Measurements from ENCODE around the gene POLR2M. TPM values are rescaled to one million over a fixed set of nuclear protein-coding genes. Genes with fewer than 3 reads are reported as not detected.

Gene POLR2M
- total RNA-seq, 1 donor from 2014 or later: 53.6 TPM

GRCh38 chr15:57697588-57697987, 8.9 kb upstream of the POLR2M start:
- Histone ChIP-seq H3K4me1 (peaks cover 29% of the 10 kb centered on the region), H3K4me3 (no peak overlapping the region), H3K36me3 (peaks cover 3% of the 10 kb centered on the region), H3K27ac (replicated peaks) (no peak overlapping the region), H3K9me3 (replicated peaks) (no peaks in the 10 kb centered on the region), H3K27me3 (ENCODE audit: low read depth) (no peaks in the 10 kb centered on the region)
- TF ChIP-seq, protein P1, sequence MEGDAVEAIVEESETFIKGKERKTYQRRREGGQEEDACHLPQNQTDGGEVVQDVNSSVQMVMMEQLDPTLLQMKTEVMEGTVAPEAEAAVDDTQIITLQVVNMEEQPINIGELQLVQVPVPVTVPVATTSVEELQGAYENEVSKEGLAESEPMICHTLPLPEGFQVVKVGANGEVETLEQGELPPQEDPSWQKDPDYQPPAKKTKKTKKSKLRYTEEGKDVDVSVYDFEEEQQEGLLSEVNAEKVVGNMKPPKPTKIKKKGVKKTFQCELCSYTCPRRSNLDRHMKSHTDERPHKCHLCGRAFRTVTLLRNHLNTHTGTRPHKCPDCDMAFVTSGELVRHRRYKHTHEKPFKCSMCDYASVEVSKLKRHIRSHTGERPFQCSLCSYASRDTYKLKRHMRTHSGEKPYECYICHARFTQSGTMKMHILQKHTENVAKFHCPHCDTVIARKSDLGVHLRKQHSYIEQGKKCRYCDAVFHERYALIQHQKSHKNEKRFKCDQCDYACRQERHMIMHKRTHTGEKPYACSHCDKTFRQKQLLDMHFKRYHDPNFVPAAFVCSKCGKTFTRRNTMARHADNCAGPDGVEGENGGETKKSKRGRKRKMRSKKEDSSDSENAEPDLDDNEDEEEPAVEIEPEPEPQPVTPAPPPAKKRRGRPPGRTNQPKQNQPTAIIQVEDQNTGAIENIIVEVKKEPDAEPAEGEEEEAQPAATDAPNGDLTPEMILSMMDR (IDR thresholded peaks at IDR 0.05; ENCODE audit: borderline replicate concordance): no peak
- intact Hi-C loops (cut with micrococcal nuclease): loop anchor here (5.0 kb wide), 1 partner anchor 1765 kb away; no protein-coding TSS in a partner anchor
- no peak for DNase-seq

DNA sequence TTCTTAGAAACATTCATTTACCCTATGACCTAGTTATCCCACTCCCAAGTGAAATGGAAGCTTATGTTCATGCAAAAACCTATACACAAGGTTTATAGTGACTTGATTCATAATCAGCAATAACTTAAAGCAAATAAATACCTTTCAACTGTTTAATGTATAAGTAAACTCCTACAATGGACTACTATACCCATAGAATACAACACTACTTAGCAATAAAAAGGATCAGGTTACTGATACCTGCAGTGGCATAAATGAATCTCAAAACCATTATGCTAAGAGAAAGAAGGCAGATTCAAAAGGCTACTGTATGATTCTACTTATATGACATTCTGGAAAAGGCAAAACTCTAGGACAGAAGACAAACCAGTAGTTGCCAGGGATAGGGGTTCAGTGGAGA, 8.3 kb upstream of the POLR2M start:
- Histone ChIP-seq H3K27ac (replicated peaks) (no peak overlapping the region), H3K36me3 (peaks cover 3% of the 10 kb centered on the region), H3K4me1 (peaks cover 23% of the 10 kb centered on the region), H3K9me3 (replicated peaks) (no peaks in the 10 kb centered on the region), H3K4me3 (no peak overlapping the region), H3K27me3 (ENCODE audit: low read depth) (no peaks in the 10 kb centered on the region)
- intact Hi-C loops (cut with micrococcal nuclease): loop anchor here (5.0 kb wide), 1 partner anchor 1764 kb away; no protein-coding TSS in a partner anchor
- TF ChIP-seq, protein P1 (IDR thresholded peaks at IDR 0.05; ENCODE audit: borderline replicate concordance): no peak
- DNase-seq: no peak

DNA sequence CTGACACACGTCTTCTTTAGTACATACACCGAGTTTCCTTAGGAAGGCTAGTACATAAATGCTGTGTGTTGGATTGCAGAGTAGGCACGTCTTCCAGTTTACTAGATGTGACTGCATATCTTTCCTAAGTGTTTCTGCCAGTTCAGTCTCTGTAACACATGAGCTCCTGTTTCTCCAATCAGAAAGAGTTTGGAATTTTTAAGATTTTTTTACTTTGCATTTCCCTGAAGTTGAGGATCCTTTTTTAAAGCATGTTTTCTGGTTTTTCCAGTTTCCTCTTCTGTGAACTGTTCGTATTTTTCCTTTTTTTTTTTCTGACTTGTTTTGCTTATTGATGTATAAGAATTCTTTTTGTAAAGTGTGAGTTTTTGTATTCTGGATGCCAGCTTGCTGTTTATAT, 7.5 kb upstream of the POLR2M start:
- Histone ChIP-seq H3K9me3 (replicated peaks) (no peaks in the 10 kb centered on the region), H3K4me3 (no peak overlapping the region), H3K27me3 (ENCODE audit: low read depth) (no peaks in the 10 kb centered on the region), H3K36me3 (peaks cover 3% of the 10 kb centered on the region), H3K4me1 (peaks cover 15% of the 10 kb centered on the region), H3K27ac (replicated peaks) (no peak overlapping the region)
- no peak for DNase-seq
- intact Hi-C loops (cut with micrococcal nuclease): loop anchor here (5.0 kb wide), 1 partner anchor 1763 kb away; no protein-coding TSS in a partner anchor
- TF ChIP-seq, protein P1 (IDR thresholded peaks at IDR 0.05; ENCODE audit: borderline replicate concordance): no peak

DNA sequence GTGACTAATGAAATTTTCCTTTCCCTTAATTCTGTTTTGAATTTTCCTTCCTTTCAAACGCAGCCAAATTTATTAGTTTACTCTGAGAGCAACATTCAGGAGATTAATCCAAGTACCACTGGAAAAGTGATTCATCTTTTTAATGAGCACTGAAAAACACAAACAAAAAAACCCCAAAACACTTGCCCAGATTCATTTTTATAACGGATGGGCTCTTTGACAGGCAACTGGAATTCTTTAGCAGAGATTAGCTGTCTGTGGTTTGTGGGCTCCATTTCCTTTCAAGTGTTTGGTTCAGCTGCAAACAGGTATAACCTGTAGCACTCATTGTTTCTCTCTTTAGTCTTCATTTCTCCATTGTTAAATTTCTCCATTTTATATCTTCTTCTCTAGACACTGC, 3.1 kb upstream of the POLR2M start:
- intact Hi-C loops (cut with micrococcal nuclease): no loop called here
- TF ChIP-seq, protein P1 (IDR thresholded peaks at IDR 0.05; ENCODE audit: borderline replicate concordance): no peak
- DNase-seq: no peak
- H3K4me3 ChIP-seq: no peak overlapping the region
- no peaks in the 10 kb centered on the region for H3K27me3 ChIP-seq (ENCODE audit: low read depth)
- H3K9me3 ChIP-seq (replicated peaks): no peaks in the 10 kb centered on the region
- H3K4me1 ChIP-seq: peaks cover 24% of the 10 kb centered on the region
- H3K27ac ChIP-seq (replicated peaks): no peak overlapping the region
- H3K36me3 ChIP-seq: peaks cover 3% of the 10 kb centered on the region

DNA sequence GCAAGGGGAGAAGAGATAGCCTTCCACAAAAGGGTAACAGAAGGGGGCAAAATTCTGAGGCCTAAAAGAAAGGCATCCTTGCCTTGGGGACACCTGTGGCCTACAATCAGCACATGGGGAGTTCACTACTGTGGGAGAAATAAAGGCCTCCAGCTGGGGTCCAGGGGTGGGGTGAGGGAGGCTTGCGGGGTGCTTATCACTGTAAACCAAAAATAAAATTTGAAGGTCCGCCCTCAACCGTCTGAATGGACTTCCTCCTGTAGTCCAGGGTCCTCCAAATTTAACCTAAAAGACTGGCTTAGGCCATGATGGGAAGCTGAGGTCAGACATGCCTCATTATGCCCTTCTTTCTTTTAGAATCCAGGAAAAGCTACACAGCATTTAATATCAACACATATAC, 2.1 kb upstream of the POLR2M start:
- Histone ChIP-seq H3K9me3 (replicated peaks) (no peaks in the 10 kb centered on the region), H3K27me3 (ENCODE audit: low read depth) (no peaks in the 10 kb centered on the region), H3K4me1 (peaks cover 34% of the 10 kb centered on the region), H3K4me3 (no peak overlapping the region), H3K27ac (replicated peaks) (peak overlapping the region; percentile 9), H3K36me3 (peaks cover 8% of the 10 kb centered on the region)
- no peak for DNase-seq
- TF ChIP-seq, protein P1 (IDR thresholded peaks at IDR 0.05; ENCODE audit: borderline replicate concordance): no peak
- intact Hi-C loops (cut with micrococcal nuclease): no loop called here

Measured in left ventricle myocardium inferior (tissue), 1 donor.